GM18858 (cell line): Measurements from ENCODE around the gene ITPKB.
A peak's percentile ranks its signal among the peaks of the same experiment; 100 is the strongest.

Experiments
- ATAC-seq: cut with Tn5 transposase; IDR thresholded peaks from one replicate; pipeline ENCODE4 v1.9.1; 2021; ENCODE audit not compliant: unreplicated experiment

ITPKB gene

GRCh38 chr1:226653311-226653921 is 85.7 kb downstream of the ITPKB start:
- ATAC-seq, result peak; percentile 67

GRCh38 chr1:226652613-226653012 is 86.5 kb downstream of the ITPKB start:
- ATAC-seq, result no peak

GRCh38 chr1:226651732-226652105 is 87.4 kb downstream of the ITPKB start:
- no peak for ATAC-seq

- no peak for ATAC-seq
Measured at GRCh38 chr1:226651041-226651731, 87.9 kb downstream of the ITPKB start.

- no peak for ATAC-seq
Measured at GRCh38 chr1:226650236-226650841, 88.7 kb downstream of the ITPKB start.

GRCh38 chr1:226649780-226650179 is 89.3 kb downstream of the ITPKB start:
- no peak for ATAC-seq

GRCh38 chr1:226649244-226649643 is 89.8 kb downstream of the ITPKB start:
- no peak for ATAC-seq

GRCh38 chr1:226648421-226648820 is 90.7 kb downstream of the ITPKB start:
- no peak for ATAC-seq

GRCh38 chr1:226647719-226648118 is 91.4 kb downstream of the ITPKB start:
- ATAC-seq, result no peak

- ATAC-seq, result no peak
Measured at GRCh38 chr1:226646870-226647449, 92.1 kb downstream of the ITPKB start.

- ATAC-seq, result no peak
Measured at GRCh38 chr1:226646026-226646869, 92.8 kb downstream of the ITPKB start.

GRCh38 chr1:226645279-226645976 is 93.7 kb downstream of the ITPKB start:
- no peak for ATAC-seq

GRCh38 chr1:226644541-226645176 is 94.4 kb downstream of the ITPKB start:
- no peak for ATAC-seq

- ATAC-seq, result peak; percentile 39
Measured at GRCh38 chr1:226643611-226644540, 95.2 kb downstream of the ITPKB start.

GRCh38 chr1:226643177-226643576 is 95.9 kb downstream of the ITPKB start:
- ATAC-seq, result peak; percentile 78

- ATAC-seq, result no peak
Measured at GRCh38 chr1:226642421-226642820, 96.7 kb downstream of the ITPKB start.

- ATAC-seq, result no peak
Measured at GRCh38 chr1:226641671-226642231, 97.3 kb downstream of the ITPKB start.

- no peak for ATAC-seq
Measured at GRCh38 chr1:226640321-226641136, 98.6 kb downstream of the ITPKB start.
